ENCODE data around the gene STIP1. TPM values are rescaled to one million over a fixed set of nuclear protein-coding genes. Genes with fewer than 3 reads are reported as not detected.

Gene STIP1
- total RNA-seq, 6 experiments from 2014 or later = 27.6 to 110 (median 59.4) TPM

DNA sequence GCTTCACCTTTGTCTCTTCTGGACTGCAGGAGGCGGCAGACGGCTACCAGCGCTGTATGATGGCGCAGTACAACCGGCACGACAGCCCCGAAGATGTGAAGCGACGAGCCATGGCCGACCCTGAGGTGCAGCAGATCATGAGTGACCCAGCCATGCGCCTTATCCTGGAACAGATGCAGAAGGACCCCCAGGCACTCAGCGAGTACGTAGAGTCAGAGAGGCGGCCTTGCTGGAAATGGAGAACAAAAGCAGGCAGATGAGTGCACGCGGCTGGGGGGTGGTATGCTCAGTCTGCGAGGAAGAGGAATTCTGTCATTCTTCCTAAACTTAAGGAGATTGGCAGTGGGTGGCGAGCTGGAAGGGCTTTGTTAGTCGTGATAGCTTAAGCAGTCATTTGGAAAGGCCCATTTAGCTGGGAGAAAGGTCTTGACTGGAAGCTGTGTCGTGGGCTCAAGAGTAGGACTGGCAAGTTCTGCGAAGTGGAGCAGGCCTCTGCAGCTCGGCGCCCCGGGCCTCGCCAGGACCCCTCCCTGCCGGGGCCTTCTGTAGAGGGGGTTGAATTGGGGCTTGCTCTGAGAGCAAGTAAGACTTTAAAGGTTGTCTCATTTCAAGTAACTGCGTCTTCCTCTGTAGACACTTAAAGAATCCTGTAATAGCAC is 17.6 kb downstream of the STIP1 start:
- H3K27ac ChIP-seq = no peak overlapping the region
- DNase-seq (no peak), ATAC-seq (no peak)
- no peaks in the 10 kb centered on the region for H3K27me3 ChIP-seq
- H3K36me3 ChIP-seq = peaks cover 12 to 74% (median 26%) of the 10 kb centered on the region in 4 donors
- H3K4me1 ChIP-seq = peaks cover 0 to 4% (median 0%) of the 10 kb centered on the region in 4 donors
- WGBS (ENCODE audit: insufficient coverage, low coverage, low lambda C conversion rate, missing lambda C conversion rate) = 96% methylated on average over 20 of the region's 27 CpGs
- TF ChIP-seq, protein P1, sequence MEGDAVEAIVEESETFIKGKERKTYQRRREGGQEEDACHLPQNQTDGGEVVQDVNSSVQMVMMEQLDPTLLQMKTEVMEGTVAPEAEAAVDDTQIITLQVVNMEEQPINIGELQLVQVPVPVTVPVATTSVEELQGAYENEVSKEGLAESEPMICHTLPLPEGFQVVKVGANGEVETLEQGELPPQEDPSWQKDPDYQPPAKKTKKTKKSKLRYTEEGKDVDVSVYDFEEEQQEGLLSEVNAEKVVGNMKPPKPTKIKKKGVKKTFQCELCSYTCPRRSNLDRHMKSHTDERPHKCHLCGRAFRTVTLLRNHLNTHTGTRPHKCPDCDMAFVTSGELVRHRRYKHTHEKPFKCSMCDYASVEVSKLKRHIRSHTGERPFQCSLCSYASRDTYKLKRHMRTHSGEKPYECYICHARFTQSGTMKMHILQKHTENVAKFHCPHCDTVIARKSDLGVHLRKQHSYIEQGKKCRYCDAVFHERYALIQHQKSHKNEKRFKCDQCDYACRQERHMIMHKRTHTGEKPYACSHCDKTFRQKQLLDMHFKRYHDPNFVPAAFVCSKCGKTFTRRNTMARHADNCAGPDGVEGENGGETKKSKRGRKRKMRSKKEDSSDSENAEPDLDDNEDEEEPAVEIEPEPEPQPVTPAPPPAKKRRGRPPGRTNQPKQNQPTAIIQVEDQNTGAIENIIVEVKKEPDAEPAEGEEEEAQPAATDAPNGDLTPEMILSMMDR (IDR thresholded peaks at IDR 0.05) = no peak
- TF ChIP-seq POLR2A (IDR thresholded peaks at IDR 0.05) = no peak
- H3K4me3 ChIP-seq = no peak overlapping the region
- H3K9me3 ChIP-seq = no peaks in the 10 kb centered on the region
- intact Hi-C loops (cut with DNase I) = no loop called here

DNA sequence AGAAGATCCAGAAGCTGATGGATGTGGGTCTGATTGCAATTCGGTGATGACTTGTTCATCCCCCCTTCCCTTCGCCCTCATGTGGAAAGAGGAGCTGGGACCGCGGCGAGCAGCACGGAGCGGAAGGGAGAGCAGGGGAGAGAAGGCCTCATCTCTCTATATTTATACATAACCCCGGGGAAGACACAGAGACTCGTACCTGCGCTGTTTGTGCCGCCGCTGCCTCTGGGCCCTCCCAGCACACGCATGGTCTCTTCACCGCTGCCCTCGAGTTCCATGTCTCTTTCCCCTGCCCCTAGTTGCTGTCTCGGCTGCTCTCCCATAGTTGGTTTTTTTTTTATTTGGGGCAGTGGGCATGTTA is 18.1 kb downstream of the STIP1 start:
- intact Hi-C loops (cut with DNase I) = no loop called here
- Histone ChIP-seq H3K27ac (no peak overlapping the region), H3K9me3 (no peaks in the 10 kb centered on the region), H3K36me3 (peaks cover 12 to 69% (median 23%) of the 10 kb centered on the region in 4 donors), H3K4me3 (no peak overlapping the region), H3K4me1 (peaks cover 0 to 6% (median 0%) of the 10 kb centered on the region in 4 donors), H3K27me3 (no peaks in the 10 kb centered on the region)
- ATAC-seq (no peak), DNase-seq (no peak)
- WGBS (ENCODE audit: insufficient coverage, low coverage, low lambda C conversion rate, missing lambda C conversion rate) = 82% methylated on average over 10 of the region's 16 CpGs
- TF ChIP-seq POLR2A (IDR thresholded peaks at IDR 0.05) = no peak
- TF ChIP-seq, protein P1 (IDR thresholded peaks at IDR 0.05) = no peak

DNA sequence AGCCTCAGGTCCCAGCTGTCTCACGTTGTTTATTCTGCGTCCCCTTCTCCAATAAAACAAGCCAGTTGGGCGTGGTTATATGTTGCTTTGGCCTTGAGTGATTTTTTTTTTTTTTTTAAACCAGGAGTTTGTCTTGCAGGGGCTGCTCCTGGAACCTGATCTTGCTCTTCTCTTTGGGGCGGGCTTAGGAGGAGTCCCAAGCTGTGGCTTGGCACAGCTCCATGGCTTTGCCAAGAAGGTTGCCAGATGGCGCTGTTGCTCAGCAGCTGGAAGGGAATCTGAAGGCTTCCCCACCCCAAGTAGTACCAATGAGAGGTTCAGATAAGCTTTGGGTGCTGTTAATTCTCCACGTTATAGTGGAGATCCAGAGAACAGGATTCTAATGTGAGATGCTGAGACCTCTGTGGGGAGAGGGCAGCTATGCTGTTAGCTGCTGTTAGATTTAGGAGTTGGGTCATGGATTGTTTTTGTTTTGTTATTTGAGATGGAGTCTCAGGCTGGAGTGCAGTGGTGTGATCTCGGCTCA is 18.6 kb downstream of the STIP1 start:
- Histone ChIP-seq H3K27ac (peak overlapping the region in 2 of 3 donors; percentile 13 to 36), H3K9me3 (no peaks in the 10 kb centered on the region), H3K4me3 (no peak overlapping the region), H3K36me3 (peaks cover 12 to 66% (median 22%) of the 10 kb centered on the region in 4 donors), H3K4me1 (peaks cover 0 to 6% (median 0%) of the 10 kb centered on the region in 4 donors), H3K27me3 (no peaks in the 10 kb centered on the region)
- WGBS (ENCODE audit: insufficient coverage, low coverage, low lambda C conversion rate, missing lambda C conversion rate) = 39% methylated on average over 6 of the region's 7 CpGs
- no peak for TF ChIP-seq POLR2A (IDR thresholded peaks at IDR 0.05)
- TF ChIP-seq, protein P1 (IDR thresholded peaks at IDR 0.05) = peak; percentile 49 to 68 (median 65)
- intact Hi-C loops (cut with DNase I) = no loop called here
- peak; percentile 79 to 85 (median 81) for DNase-seq
- ATAC-seq = peak; percentile 57 to 67 (median 58)

DNA sequence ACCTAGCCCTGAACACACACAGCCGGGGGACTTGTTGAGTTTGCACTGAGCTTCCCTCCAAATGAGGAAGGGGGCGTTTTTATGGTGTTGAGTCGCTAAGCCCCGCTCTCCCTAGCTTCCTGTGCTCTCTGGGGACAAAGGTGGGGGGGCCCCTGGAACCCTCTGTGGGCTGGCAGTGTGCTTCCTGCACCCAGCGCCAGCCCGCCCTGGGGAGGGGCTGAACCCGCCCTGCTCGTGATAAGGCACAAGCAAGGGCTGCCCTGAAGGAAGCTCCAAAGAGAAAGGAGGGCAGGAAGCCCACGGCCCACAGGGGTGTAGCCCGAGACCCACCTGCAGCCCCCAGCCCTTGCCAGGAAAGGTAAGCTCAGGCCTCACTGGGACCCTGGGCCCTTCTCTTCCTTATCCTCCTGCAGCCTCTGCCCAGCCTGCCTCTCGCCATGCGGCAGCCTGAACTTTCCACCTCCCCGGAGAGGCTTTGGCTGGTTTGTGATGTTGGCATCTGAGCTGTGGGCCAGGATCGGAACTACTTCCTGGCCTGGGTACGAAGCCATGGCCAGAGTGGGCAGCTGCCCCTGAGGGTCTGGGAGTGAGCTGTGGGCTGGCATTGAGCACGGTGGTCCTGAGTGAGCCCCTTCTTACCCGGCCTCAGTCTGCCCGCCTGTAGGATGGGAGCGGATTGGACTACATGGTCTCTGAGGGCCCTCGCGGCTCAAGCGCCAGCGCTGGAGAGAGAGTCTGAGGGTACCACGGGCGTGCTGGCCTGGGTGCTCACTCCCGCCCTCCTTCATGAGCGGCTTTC is 20.7 kb downstream of the STIP1 start, which contains the start of gene FERMT3:
TSS of gene FERMT3 (plus strand) at position 265 of the 799 bp plus-strand sequence. CDS start 644 bp downstream, outside the sequence.
- Histone ChIP-seq H3K4me1 (peaks cover 0 to 6% (median 0%) of the 10 kb centered on the region in 4 donors), H3K36me3 (peaks cover 12 to 54% (median 17%) of the 10 kb centered on the region in 4 donors), H3K27me3 (no peaks in the 10 kb centered on the region), H3K4me3 (peak within 1 kb of the TSS; percentile 25 to 48 (median 37)), H3K9me3 (no peaks in the 10 kb centered on the region), H3K27ac (peak within 1 kb of the TSS; percentile 68 to 88 (median 85))
- peak; percentile 45 to 59 (median 53) for ATAC-seq
- intact Hi-C loops (cut with DNase I) = no loop called here
- WGBS (ENCODE audit: insufficient coverage, low coverage, low lambda C conversion rate, missing lambda C conversion rate) = 17% methylated on average over 1 of the region's 27 CpGs
- DNase-seq = peak; percentile 72 to 81 (median 80)
- TF ChIP-seq, protein P1 (IDR thresholded peaks at IDR 0.05) = no peak
- no peak for TF ChIP-seq POLR2A (IDR thresholded peaks at IDR 0.05)
